BJ (cell line): ENCODE data around the gene HIGD1B. TPM values are rescaled to one million over a fixed set of nuclear protein-coding genes. Genes with fewer than 3 reads are reported as not detected.
A peak's percentile ranks its signal among the peaks of the same experiment; 100 is the strongest.

ENCODE experiments used
- CTCF ChIA-PET: fragments of 350-600 bp; formaldehyde crosslinking; extraction: SDS; loops from one replicate; lab custom pipeline; 2021; ENCODE audit warnings: antibody characterized with exemption, inconsistent platforms; lab: Yijun Ruan, JAX
- POLR2A ChIA-PET: fragments of 300-600 bp; sonication (Branson Sonifier 250); formaldehyde crosslinking; extraction: SDS; loops from one replicate; lab custom pipeline; 2021; ENCODE audit warnings: antibody characterized with exemption; lab: Charles Lee
- DNase-seq: peaks from one replicate; pipeline ENCODE4 v3.0.0-alpha.2; 2011; ENCODE audit warnings: low read depth
- H3K27me3 ChIP-seq: 2 replicates; pipeline ENCODE4 v1.6.0; 2011; ENCODE audit warnings: low read length; ENCODE audit not compliant: control insufficient read depth, insufficient read depth
- H3K36me3 ChIP-seq: 2 replicates; pipeline ENCODE4 v1.5.1; 2011; ENCODE audit warnings: low read length; ENCODE audit not compliant: control insufficient read depth, insufficient read depth
- H3K4me3 ChIP-seq: 2 replicates; pipeline ENCODE4 v1.5.1; 2011; ENCODE audit warnings: low read depth, mild to moderate bottlenecking, control low read depth, low read length
- CTCF ChIP-seq: IDR thresholded peaks from 2 replicates; pipeline ENCODE4 v1.5.1; 2011; ENCODE audit warnings: low read depth, mild to moderate bottlenecking, control low read depth, inconsistent platforms, low read length, moderate library complexity; ENCODE audit not compliant: insufficient read depth
- polyA plus RNA-seq: library from polyadenylated mRNA; depleted of rRNA; stranded (reverse); fragments of >200 nt; gene quantifications from 2 replicates; pipeline ENCODE4 v1.2.3, GENCODE V29; 2011

HIGD1B gene
- polyA plus RNA-seq, 1 experiment: not detected

- ChIA-PET CTCF (interaction anchor here (0.9 to 5.8 kb wide), 8 partner anchors 14 to 56 kb away, joined by 3 to 34 read pairs (median 4); partner anchors contain the start of gene HIGD1B), POLR2A (no interaction called here)
- Histone ChIP-seq H3K27me3 (no peaks in the 10 kb centered on the region), H3K36me3 (no peaks in the 10 kb centered on the region), H3K4me3 (peak overlapping the region; percentile 83)
- no peak for DNase-seq
- TF ChIP-seq CTCF: no peak
Measured at GRCh38 chr17:44830359-44831288, 17.1 kb upstream of the HIGD1B start.

- Histone ChIP-seq H3K27me3 (no peaks in the 10 kb centered on the region), H3K36me3 (no peaks in the 10 kb centered on the region), H3K4me3 (no peak overlapping the region)
- no peak for TF ChIP-seq CTCF
- ChIA-PET POLR2A (no interaction called here), CTCF (interaction anchor here (0.9 to 5.8 kb wide), 11 partner anchors 10 to 57 kb away, joined by 3 to 34 read pairs (median 4); partner anchors contain the start of gene HIGD1B)
- DNase-seq: no peak
Measured at GRCh38 chr17:44831371-44831770, 16.3 kb upstream of the HIGD1B start.

DNA sequence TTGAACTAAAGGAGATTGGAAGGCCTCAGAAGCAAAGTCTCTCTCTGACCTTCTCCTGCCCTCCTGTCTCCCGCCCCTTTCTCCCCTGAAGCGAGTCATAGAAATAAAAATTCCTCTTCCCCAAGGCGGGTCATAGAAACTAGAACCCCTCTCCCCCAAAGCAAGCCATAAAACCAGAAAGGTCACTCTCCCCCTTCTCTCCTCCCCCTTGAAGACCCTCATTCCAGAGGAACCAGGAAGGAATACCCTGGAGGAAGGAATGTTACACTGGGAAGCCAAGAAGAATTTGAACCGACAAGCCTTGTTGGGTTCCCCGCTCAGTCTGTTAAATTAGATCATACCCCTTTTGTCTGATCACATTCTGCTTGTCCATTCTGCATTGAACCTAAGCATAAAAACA, 14.9 kb upstream of the HIGD1B start:
- DNase-seq: no peak
- TF ChIP-seq CTCF: 0 out of 2 replicates have a peak, but pooled peaks have one; percentile 27
- ChIA-PET CTCF (interaction anchor here (0.8 to 5.8 kb wide), 8 partner anchors 8 to 303 kb away, joined by 3 to 34 read pairs (median 4); partner anchors contain the start of gene ACBD4), POLR2A (no interaction called here)
- Histone ChIP-seq H3K4me3 (no peak overlapping the region), H3K27me3 (no peaks in the 10 kb centered on the region), H3K36me3 (no peaks in the 10 kb centered on the region)

- ChIA-PET POLR2A (no interaction called here), CTCF (interaction anchor here (0.6 to 2.5 kb wide), 5 partner anchors 27 to 83 kb away, joined by 3 to 13 read pairs (median 4); no protein-coding TSS in a partner anchor)
- no peak for TF ChIP-seq CTCF
- Histone ChIP-seq H3K36me3 (no peaks in the 10 kb centered on the region), H3K27me3 (no peaks in the 10 kb centered on the region), H3K4me3 (no peak overlapping the region)
- DNase-seq: no peak
Measured at GRCh38 chr17:44837196-44837595, 10.5 kb upstream of the HIGD1B start.

- ChIA-PET POLR2A (no interaction called here), CTCF (interaction anchor here (1.1 to 1.3 kb wide), 2 partner anchors 19 to 64 kb away, joined by 3 read pairs; no protein-coding TSS in a partner anchor)
- Histone ChIP-seq H3K27me3 (no peaks in the 10 kb centered on the region), H3K36me3 (no peaks in the 10 kb centered on the region), H3K4me3 (no peak overlapping the region)
- no peak for DNase-seq
- TF ChIP-seq CTCF: no peak
Measured at GRCh38 chr17:44840274-44840673, 7.4 kb upstream of the HIGD1B start.
